IPS-18c (cell line): ENCODE measurements around the gene PTPN1.
A peak's percentile ranks its signal among the peaks of the same experiment; 100 is the strongest.
"Not testable (repeated sequence)": the region's sequence is repeated elsewhere in the genome, so short reads cannot be mapped to it uniquely, and the experiment has no call there.

Experiments used
- H3K4me3 ChIP-seq: 2 replicates; pipeline ENCODE4 v1.7.0; 2013; ENCODE audit warnings: low read depth, mild to moderate bottlenecking, low read length, moderate library complexity; ENCODE audit not compliant: insufficient read depth
- H3K9me3 ChIP-seq: one replicate; pipeline ENCODE4 v1.6.1; 2013; ENCODE audit warnings: mild to moderate bottlenecking, low read length, moderate library complexity; ENCODE audit not compliant: control insufficient read depth, insufficient read depth

The PTPN1 gene

DNA sequence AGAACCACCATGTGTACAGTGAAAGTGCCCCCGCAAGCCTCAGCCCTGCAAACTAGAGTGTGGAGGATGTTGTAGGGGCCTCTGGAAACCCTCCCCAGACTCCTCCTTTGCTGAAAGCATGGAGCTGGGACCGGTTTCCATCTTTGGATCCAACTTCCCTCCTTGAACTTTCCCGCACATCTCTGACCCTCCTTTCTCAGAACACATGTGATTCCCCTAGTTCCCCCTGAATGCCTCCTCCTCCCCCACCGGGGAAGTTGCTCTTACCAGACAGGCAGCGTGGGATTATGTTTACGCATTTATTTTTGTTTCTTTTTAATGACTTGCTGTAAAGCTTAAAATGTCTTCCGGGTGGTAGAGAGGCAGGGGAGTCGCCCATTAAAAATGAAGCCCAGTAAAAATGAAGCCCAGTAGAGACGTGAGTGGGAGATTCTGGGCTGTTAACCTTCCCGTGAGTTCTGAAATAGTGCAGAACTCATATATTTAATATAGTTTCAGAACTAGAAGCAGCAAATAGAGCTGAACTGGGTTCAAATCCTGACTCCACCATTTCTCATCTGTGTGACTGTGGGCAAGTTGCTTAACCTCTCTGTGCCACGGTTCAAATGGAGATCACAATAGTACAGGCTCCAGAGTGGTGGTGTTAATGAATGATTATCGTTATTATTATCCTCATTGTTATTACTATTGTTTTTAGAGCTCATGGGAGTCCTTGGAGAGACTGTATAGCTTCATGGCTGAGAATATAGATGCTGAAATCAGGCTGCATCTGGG is 8.0 kb upstream of the PTPN1 start:
- H3K9me3 ChIP-seq: no peaks in the 10 kb centered on the region
- H3K4me3 ChIP-seq: no peak overlapping the region

DNA sequence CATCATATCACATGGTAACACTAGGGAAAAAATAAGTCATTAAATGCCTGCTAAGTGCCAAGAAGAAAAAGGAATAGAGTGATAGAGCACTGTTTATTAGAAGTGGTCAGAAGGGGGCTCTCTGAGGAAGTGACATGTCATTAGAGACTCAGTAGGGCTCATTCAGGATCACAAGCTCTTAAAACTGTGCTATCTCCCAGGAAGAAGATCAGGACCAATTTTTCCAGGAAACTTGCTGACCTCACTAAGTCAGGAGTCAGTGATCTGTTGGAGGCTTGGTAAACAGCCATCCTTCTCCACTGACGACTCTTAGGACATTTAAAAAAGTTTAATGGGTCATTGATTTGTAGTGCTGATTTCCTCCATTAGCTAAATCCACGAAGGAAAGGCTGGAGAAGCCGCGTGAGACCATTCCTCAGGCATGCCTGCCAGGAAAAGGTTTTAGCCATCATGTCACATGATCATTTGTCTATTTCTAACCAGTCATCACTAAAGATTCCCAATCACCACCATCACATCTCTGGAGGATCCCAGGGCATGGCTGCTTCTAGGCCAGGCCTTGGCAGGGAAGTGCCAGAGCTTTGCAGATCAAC is 5.9 kb upstream of the PTPN1 start:
- H3K9me3 ChIP-seq: no peaks in the 10 kb centered on the region
- H3K4me3 ChIP-seq: no peak overlapping the region

DNA sequence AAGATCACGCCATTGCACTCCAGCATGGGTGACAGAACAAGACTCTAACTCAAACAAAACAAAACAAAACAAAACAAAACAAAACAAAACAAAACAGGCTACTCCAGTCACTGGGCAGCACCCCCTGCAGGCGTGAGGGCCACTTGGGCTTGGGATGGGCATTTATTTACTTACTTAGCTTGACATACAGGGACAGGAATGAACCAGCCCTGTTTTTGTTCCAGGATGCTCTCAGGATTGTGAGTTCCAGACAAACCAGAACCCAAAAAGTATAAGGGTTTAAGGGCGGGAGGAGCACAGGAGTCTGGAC is 4.0 kb upstream of the PTPN1 start:
- no peak overlapping the region for H3K4me3 ChIP-seq
- H3K9me3 ChIP-seq: no peaks in the 10 kb centered on the region

DNA sequence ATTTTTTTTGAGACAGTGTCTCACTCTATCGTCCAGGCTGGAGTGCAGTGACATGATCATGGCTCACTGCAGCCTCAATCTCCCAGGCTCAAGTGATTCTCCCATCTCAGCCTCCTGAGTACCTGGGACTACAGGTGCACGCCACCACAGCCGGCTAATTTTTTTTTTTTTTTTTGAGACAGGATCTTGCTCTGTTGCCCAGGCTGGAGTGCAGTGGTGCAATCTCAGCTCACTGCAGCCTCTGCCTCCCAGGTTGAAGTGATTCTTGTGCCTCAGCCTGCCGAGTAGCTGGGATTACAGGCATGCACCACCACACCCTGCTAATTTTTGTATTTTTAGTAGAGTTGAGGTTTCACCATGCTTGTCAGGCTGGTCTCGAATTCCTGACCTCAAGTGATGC is 2.4 kb upstream of the PTPN1 start:
- not testable (repeated sequence) for H3K9me3 ChIP-seq, H3K4me3 ChIP-seq

DNA sequence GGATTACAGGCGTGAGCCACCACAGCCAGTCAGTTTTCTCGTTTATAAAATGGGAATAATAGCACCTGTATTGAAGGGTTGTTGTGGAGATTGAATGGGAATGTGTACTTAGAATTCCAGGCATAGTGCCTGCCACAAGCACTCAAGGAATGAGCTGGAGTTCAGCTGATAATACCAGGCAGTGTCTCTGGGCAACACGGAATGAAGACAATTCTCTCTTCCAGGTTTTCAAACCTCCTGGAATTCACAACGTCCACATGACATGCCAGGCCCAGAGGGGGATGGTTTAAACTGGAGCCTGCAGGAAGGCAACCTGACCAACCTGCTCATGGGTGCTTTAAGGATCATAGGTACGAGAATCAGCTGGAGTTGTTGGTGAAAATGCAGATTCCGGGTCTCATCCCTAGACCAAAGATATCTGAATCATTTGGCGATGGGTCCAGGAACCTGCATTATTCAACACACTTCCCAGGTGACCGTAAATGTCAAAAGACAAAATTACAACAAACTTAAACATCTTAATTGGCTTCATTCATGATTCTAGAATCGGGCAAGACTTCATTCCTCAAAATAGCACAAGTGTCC is 1.9 kb upstream of the PTPN1 start:
- Histone ChIP-seq H3K4me3 (no peak overlapping the region), H3K9me3 (no peaks in the 10 kb centered on the region)

DNA sequence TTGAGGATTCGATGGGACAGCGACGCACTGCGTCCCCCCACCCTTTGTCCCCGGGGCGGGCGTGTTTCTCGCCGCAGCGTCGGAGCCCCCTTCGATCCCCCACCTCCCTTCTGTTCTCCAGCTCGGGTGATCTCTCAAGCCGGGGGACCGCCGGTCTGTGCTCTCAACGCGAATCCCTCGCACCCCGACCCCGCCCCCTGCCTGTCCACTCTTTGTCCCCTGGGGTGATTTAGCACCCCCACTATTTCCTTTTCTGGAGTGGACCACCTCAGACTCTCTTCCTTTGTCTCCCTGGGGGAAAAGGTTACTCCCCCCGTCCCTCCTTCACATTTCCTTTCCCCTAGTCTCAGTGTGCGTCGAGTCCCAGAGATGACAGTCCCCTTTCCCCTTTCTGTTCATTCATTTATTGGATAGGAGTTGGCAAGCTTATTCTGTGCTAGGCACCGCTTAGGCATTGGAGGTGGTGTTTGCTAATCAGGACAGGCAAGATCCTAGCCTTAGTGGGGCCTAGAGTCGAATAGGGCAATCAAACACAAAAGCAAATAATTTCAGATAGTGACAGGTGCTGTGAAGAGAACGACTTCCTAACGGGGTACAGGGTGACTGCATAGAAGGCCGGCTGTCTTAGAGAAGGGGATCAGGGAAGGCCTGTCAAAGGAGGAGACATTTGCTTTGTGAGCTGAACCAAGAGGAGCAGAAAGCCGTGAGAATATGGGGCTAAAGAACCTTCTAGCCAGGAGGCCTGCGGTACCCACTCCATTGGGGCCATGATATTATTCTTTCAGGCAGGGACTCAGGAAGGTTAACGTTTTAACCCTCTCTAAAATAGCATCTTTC is 741 bp downstream of the PTPN1 start:
- Histone ChIP-seq H3K4me3 (peak overlapping the region; percentile 100), H3K9me3 (no peaks in the 10 kb centered on the region)

DNA sequence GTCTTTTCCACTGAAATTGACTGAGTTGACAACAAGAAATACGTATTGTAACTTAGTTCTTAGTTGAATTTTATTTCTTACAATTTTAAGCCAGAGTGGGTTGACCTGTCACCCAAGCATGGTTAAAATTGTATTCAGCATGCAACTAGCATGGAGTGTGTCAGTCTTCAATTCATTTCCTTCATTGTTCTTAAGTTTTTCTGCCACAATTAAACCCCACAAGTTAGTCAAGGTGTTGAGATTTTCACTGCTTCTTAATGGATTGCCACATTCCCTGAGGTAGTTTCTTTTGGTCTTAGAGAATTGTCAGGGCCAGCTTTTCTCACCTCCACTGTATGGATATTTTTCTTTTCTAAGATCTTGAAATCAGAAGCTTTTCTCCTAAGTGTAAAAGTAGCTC is 2.1 kb downstream of the PTPN1 start:
- no peak overlapping the region for H3K4me3 ChIP-seq

DNA sequence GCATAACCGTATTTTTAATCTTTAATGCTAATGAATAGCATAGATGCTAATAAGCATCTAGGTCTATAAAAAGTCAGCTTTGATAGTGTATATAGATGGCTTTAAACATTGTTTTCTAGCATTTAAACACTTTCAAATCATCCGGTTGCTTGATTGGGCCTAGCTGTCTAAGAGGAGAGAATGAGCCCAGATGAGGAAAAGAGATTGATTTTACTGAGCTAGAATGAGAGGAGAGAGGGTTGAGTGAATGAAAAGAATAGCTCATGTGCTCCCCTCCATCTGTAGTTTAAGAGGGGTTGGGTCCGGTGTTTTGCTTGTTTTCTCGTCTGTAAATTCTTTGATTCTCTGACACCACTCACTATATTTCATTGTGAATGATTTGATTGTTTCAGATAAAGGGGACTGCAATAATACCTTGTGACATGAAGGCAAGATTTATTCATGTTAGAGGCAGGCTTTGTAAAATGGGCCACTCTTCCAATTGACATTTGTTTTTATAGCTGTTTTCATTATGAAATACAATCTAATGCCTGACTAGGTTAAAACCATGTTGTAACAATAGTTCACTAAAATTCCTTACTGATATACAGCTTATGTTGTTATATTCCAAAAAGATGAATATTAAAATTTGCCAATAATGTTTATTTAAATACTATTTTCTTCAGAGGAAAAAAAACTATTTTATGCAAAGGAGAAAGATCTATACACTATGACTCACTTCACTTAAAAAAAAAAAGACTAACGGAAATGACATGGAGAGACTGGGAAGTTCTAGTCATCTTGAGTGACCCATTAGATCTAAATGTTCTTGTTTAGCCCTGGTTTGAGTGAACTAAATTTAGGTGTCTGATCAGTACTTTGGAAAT is 3.2 kb downstream of the PTPN1 start:
- H3K9me3 ChIP-seq: no peaks in the 10 kb centered on the region
- H3K4me3 ChIP-seq: no peak overlapping the region

More for the DNA sequence above, 2.1 kb downstream of the PTPN1 start:
- H3K9me3 ChIP-seq: no peaks in the 10 kb centered on the region

DNA sequence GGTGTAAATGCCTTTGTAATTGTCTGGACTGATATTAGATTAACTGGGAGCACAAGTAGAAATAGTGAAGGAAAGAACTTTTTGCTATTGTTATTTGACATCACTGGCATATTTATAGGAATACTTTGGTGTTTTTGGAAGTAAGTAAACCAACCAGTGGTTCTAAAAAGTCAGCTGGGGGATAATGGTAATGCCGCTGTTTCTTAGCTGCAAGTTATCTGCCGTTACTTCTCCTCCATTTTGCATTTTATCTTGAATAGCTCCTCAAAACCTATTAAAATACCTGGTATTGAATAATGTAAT is 3.8 kb downstream of the PTPN1 start:
- Histone ChIP-seq H3K9me3 (no peaks in the 10 kb centered on the region), H3K4me3 (no peak overlapping the region)

DNA sequence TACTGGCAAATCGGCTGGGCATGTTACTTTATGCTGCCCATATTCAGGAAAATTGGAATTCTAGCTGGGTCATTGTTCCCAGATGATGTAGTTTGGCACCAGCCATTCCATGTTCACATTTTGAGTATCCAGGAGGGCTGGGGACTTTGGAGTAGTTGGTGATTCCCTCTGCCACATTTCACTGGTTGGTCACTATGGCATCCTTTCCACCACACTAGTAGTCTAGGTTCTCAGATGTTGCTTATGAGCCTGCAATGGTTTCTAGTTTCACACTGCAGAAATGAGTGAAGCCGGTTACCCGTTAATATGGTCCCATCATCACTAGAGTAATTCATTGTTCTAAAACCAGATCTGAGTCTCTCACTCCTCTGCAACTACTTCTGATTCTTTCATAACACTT is 4.6 kb downstream of the PTPN1 start:
- H3K4me3 ChIP-seq: no peak overlapping the region
- H3K9me3 ChIP-seq: no peaks in the 10 kb centered on the region

DNA sequence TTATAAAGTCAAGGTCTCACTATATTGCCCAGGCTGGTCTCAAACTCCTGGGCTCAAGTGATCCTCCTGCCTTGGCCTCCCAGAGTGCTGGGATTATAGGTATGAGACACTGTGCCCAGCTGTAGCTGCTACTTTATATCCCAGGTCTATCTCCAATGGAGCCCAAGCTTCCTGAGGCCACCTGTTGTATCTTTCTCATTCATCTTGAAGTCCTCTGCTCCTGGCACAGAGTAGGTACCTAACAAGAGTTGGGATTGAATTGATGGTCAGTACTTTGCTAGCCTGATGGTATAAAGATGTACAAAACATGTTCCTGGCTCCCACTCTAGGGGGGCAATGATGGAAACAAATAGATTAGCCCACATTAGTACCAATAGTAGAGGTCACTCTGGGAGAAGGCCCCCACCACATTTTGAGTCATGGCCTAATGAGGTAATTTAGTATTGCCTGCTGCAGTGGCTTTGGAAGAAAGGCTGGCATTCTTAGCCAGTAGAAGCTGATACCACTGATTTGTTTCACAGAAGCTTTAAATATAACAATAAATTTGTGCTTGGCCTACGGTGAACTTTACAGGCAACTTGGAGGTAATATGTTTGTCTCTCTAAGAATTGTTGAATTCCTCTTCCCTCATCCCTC is 5.4 kb downstream of the PTPN1 start:
- Histone ChIP-seq H3K9me3 (no peaks in the 10 kb centered on the region), H3K4me3 (no peak overlapping the region)

DNA sequence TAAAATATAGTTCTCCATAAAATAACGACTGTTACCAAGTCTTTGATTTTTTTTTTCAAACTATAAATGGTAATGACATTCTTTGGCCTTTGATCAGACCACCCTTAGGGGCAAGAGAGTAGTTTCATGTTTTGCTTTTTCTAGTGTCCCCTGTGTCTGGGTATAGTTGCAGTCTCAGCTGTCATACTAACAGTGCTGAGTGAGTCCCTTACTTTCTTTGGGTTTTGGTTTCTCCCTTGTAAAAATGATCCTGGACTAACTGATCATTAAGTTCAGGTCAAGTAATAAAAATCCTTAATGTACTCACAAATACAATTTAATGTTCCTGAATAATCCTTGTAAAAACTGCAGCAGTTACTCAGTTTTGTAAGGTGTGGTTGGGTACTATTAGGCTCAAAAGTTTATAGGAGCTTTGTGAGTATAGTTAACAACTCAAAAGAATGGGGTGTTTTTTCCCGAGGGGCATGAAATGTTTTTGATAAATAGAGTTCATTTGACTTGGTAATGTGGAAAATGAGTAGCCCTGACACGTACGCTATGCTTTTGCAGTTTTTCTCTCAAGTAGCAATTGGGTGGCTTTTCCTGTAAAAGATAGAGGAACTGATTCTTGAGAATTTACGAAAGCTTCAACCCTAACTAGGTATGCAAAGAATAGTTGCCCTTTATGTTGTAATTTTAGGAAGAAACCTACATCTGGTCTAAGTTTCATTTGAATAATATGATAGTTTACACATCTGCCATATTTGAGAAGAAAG is 6.2 kb downstream of the PTPN1 start:
- Histone ChIP-seq H3K9me3 (no peaks in the 10 kb centered on the region), H3K4me3 (no peak overlapping the region)

DNA sequence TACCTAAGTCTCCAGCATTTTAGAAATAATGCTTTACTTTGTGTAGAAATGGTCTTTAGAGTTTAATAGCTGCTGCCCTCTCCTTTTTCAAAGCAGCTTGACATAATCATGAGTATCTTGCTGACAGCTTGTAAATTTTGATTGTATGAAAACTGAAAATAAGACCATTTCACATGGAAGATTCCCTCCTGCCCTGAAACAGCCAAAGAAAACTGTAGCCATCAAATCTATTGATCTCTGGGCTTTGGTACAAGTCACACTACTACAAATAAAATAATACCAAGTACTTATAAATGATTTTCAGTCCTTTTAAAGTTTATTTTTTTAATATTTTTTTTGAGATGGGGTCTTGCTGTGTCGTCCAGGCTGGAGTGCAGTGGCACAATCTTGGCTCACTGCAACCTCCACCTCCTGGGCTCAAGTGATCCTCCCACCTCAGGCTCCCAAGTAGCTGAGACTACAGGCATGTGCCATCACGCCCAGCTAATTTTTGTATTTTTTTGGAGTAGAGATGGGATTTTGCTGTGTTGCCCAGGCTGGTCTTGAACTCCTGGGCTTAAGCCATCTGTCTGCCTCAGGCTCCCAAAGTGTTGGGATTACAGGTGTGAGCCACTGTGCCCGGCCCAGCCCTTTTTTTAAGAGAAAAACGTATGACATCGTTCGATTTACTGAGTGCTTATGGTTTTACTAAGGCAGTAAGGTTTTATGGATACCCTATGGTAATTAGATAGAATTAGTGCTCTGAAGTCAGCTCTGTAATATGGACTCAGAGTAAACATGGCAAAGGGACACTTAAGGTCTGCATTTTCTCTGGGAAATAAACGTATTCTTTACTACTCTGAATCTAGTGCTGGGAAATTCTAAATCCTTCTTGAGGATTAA is 7.0 kb downstream of the PTPN1 start:
- Histone ChIP-seq H3K9me3 (no peaks in the 10 kb centered on the region), H3K4me3 (no peak overlapping the region)

DNA sequence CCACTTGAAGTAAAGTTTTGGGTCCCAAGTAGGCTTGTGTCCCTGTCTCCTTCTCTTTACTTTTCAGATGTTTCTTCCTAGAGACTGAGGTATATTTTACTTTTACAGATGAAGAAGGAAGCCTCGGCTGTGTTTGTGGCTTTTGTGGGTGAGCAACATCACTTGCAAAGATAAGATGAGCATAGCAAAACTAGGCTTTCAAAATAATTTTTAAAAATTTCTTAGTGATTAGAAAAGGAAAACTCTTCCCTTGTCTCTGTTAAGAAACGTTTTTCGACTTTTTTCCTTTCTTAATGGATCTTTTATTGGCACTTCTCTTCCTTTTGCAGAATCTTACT is 7.6 kb downstream of the PTPN1 start:
- Histone ChIP-seq H3K4me3 (no peak overlapping the region), H3K9me3 (no peaks in the 10 kb centered on the region)

DNA sequence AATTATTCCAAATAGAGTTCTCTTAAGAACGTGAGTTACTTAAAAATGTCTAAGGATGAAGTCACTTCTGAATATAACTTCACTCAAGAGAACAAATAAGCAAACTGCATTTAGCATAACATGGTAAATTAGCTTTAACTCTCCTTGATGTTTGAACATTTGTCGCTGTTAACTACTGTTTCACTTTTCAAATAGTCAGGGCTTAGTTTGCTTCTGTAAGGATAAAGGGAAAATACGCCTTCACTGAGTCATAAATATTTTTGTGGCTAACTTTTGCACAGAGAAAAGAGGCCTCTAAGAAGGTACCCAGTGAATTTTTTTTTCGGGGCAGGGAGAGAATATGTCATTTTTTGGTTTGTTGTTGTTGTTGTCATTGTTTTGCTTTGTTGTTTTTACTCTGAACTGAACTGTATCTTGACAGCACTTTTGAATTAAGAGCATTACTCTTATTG is 8.1 kb downstream of the PTPN1 start:
- H3K4me3 ChIP-seq: no peak overlapping the region

More for the DNA sequence above, 8.1 kb downstream of the PTPN1 start:
- no peaks in the 10 kb centered on the region for H3K9me3 ChIP-seq
